GM13976 (cell line): ENCODE results near the gene TMEFF2.

ENCODE experiments used
- DNase-seq: peaks from one replicate; pipeline ENCODE4 v3.0.0; 2012; ENCODE audit warnings: low spot score
- in situ Hi-C: fragments of 300-500 bp; cut with MboI; formaldehyde crosslinking; loops from one replicate; pipeline ENCODE4 v1.12.0; 2022; ENCODE audit warnings: low sequenced_read_pairs, mixed read lengths, inconsistent platforms; ENCODE audit not compliant: unreplicated experiment
- TF ChIP-seq, protein P1 (sequence below): IDR thresholded peaks from 2 replicates; pipeline ENCODE4 v1.5.1; 2012; ENCODE audit warnings: borderline replicate concordance, mild to moderate bottlenecking; ENCODE audit not compliant: insufficient read depth; ENCODE audit errors: extremely low read depth, missing control alignments, control extremely low read depth

TMEFF2 gene

GRCh38 chr2:191933307-191934105 is 261.2 kb downstream of the TMEFF2 start:
- DNase-seq, result no peak
- TF ChIP-seq, protein P1, sequence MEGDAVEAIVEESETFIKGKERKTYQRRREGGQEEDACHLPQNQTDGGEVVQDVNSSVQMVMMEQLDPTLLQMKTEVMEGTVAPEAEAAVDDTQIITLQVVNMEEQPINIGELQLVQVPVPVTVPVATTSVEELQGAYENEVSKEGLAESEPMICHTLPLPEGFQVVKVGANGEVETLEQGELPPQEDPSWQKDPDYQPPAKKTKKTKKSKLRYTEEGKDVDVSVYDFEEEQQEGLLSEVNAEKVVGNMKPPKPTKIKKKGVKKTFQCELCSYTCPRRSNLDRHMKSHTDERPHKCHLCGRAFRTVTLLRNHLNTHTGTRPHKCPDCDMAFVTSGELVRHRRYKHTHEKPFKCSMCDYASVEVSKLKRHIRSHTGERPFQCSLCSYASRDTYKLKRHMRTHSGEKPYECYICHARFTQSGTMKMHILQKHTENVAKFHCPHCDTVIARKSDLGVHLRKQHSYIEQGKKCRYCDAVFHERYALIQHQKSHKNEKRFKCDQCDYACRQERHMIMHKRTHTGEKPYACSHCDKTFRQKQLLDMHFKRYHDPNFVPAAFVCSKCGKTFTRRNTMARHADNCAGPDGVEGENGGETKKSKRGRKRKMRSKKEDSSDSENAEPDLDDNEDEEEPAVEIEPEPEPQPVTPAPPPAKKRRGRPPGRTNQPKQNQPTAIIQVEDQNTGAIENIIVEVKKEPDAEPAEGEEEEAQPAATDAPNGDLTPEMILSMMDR, result no peak
- in situ Hi-C loops, result no loop called here

DNA sequence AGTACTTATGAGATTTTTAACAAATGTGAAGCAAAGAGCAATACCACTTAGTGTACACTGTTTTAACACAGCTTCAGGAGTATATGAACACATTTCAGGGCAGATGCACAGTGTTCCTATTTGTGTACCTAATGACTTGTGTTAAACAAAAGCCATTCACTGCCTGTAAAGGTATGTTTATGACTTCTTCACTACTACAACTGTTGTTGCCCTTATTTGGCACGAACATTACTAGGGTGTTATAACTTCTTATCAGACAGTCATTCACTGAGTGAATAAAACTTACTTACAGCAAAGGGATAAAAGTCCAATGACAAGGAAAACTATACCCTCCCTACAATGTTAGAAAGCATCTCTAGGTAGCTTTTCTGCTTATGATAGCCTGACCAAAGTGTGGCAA is 262.4 kb downstream of the TMEFF2 start:
- TF ChIP-seq, protein P1, result no peak
- DNase-seq, result no peak
- in situ Hi-C loops, result no loop called here

GRCh38 chr2:191931329-191931728 is 263.4 kb downstream of the TMEFF2 start:
- TF ChIP-seq, protein P1, result no peak
- DNase-seq, result no peak
- in situ Hi-C loops, result no loop called here

GRCh38 chr2:191930205-191930604 is 264.5 kb downstream of the TMEFF2 start:
- TF ChIP-seq, protein P1, result no peak
- in situ Hi-C loops, result no loop called here
- no peak for DNase-seq

- in situ Hi-C loops, result no loop called here
- TF ChIP-seq, protein P1, result no peak
- DNase-seq, result no peak
Observed at GRCh38 chr2:191929288-191929687, 265.4 kb downstream of the TMEFF2 start.

GRCh38 chr2:191927991-191928390 is 266.7 kb downstream of the TMEFF2 start:
- DNase-seq, result no peak
- in situ Hi-C loops, result no loop called here
- TF ChIP-seq, protein P1, result no peak
